NB4 (cell line): ENCODE results near the gene MIS18A.

Experiments
- DNase-seq: peaks from one replicate; pipeline ENCODE4 v3.0.0; 2010; ENCODE audit warnings: low read depth
- H3K4me3 ChIP-seq: one replicate; pipeline ENCODE4 v1.5.1; 2011; ENCODE audit warnings: mild to moderate bottlenecking, low read depth, low read length, moderate library complexity
- MAX ChIP-seq: IDR thresholded peaks from 2 replicates; pipeline ENCODE4 v1.6.1; 2011; ENCODE audit warnings: low read depth, low read length
- MYC ChIP-seq: IDR thresholded peaks from 2 replicates; pipeline ENCODE4 v1.6.1; 2011; ENCODE audit warnings: low read depth, low read length
- POLR2A ChIP-seq: IDR thresholded peaks from 2 replicates; pipeline ENCODE4 v1.6.1; 2011; ENCODE audit warnings: mild to moderate bottlenecking; ENCODE audit not compliant: insufficient read length; ENCODE audit errors: extremely low read depth
- TF ChIP-seq, protein P1 (sequence below): IDR thresholded peaks from one replicate; pipeline ENCODE4 v1.5.1; 2012; ENCODE audit warnings: low read depth, low read length

Gene MIS18A

DNA sequence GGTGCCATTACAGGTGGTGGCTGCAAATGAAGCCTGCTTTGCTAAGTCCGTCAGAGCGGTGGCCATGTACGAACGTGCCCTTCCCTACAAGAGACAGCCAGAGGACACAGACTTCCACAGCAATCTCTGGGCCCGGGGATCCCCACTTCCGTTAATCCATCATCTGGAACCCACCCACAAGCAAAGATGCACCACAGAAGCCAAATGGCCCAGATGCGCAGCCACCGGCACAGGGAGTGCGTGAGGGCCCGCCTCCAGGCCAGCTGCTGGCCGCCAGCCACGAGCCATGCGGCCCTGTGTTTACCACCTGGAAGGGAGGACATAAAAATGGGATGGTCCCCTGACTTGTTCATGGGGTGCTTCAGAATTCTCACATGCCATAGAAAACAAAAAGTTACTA, 41.9 kb upstream of the MIS18A start:
- no peak for DNase-seq
- no peak overlapping the region for H3K4me3 ChIP-seq
- TF ChIP-seq, protein P1, sequence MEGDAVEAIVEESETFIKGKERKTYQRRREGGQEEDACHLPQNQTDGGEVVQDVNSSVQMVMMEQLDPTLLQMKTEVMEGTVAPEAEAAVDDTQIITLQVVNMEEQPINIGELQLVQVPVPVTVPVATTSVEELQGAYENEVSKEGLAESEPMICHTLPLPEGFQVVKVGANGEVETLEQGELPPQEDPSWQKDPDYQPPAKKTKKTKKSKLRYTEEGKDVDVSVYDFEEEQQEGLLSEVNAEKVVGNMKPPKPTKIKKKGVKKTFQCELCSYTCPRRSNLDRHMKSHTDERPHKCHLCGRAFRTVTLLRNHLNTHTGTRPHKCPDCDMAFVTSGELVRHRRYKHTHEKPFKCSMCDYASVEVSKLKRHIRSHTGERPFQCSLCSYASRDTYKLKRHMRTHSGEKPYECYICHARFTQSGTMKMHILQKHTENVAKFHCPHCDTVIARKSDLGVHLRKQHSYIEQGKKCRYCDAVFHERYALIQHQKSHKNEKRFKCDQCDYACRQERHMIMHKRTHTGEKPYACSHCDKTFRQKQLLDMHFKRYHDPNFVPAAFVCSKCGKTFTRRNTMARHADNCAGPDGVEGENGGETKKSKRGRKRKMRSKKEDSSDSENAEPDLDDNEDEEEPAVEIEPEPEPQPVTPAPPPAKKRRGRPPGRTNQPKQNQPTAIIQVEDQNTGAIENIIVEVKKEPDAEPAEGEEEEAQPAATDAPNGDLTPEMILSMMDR, result no peak
- TF ChIP-seq MYC (no peak), POLR2A (no peak), MAX (no peak)

DNA sequence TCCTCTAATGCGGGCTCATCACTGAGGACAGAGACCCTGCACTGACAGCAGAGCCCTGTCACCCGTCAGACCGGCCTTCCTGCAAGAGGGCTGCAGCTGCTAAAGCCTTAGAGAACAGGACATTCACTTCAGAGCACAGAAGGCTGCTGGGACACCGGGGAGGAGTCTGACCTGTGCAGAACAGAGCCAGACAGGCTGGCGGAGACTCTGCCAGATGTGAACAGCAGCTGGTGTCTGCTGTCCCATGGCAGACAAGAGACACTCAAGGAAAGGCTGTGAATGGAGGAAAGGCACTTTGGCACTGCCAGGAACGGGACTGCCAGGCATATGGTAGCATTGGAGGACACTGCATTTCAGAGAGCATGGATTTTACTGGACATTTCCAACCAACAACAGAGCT, 41.2 kb upstream of the MIS18A start:
- H3K4me3 ChIP-seq, result no peak overlapping the region
- DNase-seq, result no peak
- TF ChIP-seq MYC (no peak), MAX (no peak), POLR2A (no peak)
- TF ChIP-seq, protein P1, result no peak

DNA sequence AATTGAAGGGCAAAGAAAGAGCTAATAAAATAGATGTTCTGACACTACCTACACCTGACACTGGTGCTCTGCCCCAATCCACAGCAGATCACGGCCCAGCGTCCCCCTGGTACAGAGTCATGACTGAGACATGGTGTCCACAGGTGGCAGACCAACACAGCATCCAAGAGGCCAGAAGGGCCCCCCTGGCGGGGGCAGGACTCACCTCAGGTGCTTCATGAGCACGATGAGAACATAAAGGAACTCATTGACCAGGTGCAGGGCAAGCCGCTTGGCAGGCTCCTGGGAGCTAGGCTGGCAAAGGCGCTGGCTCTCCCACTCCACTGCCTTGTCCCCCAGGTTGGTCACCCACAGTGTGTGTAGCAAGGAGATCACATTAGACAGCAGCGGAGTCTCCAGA, 40.2 kb upstream of the MIS18A start:
- DNase-seq, result no peak
- TF ChIP-seq MAX (no peak), POLR2A (no peak), MYC (no peak)
- TF ChIP-seq, protein P1, result no peak

DNA sequence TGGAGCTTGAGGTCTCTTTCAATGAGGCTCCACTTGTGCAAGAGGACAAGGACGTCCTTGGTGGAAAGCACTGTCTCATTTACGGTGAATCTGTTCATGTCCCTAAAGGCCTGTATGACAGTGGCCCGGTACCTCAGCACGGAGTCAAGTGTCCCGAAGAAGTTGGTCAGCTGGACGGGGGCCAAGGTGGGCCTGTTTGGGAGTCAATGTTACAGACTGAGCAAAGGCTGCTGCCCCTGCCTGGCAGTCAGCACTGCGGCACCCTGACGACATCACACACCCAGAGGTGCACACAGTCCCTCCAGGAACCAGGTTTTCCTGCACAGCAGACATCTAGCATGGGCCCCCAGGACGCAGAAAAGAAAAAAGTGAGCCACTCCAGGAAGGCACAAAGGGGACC, 38.9 kb upstream of the MIS18A start:
- DNase-seq, result no peak
- H3K4me3 ChIP-seq, result no peak overlapping the region
- no peak for TF ChIP-seq POLR2A

More for the DNA sequence above, 40.2 kb upstream of the MIS18A start:
- no peak overlapping the region for H3K4me3 ChIP-seq

DNA sequence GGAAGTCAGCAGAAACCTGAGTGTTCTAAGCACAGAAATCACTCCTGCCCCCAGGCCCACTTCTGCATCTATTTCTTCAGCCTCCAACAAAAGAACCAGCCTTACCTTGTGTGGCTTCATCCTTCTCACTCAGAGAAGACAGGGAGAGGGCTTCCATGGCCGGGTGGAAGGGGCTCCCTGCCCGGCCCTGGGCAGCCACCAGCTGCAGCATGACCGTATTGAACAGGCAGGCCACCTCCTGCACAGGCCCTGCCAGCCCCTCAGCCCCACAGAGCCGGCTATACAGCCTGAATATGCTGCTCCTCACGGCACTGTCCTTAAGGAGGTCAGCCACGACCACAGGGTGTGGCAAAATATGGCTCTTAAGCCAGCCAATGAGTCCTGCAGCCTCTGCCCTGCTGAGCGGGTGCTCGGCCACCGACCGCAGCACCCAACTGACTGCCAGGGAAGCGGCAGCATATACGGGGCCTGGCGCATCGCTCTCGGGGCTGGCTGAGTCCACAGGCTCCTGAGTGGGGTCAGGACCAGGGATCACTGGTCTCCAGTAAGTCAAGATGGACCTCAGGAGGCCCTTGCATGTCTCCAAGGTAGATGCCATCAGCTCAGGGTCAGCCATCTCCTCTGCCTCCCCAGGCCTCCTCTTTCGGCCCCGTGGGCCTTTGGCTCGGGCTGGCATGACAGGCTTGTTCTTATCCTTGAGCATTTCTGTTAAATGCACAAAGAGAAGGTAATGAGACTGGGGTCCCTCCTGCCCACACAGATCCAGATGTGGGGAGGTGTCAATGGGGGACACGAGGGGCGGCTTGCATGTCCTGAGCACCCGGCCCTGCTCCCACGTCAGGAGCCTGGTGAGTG, 37.7 kb upstream of the MIS18A start:
- H3K4me3 ChIP-seq, result no peak overlapping the region
- no peak for DNase-seq
- TF ChIP-seq, protein P1, result no peak
- TF ChIP-seq POLR2A (no peak), MYC (no peak), MAX (no peak)

GRCh38 chr21:32315511-32316281, 36.8 kb upstream of the MIS18A start:
- TF ChIP-seq MYC (no peak), POLR2A (no peak), MAX (no peak)
- TF ChIP-seq, protein P1, result no peak
- H3K4me3 ChIP-seq, result no peak overlapping the region
- DNase-seq, result no peak
